NCI-H526 treated with DMSO at 0.1 percent for 48 hours (cell line): ENCODE measurements around the gene AGAP1.

Source experiments
- DNase-seq: peaks from one replicate; lab custom pipeline; 2025; lab: John Stamatoyannopoulos, UW

The AGAP1 gene

GRCh38 chr2:235876099-235876679, 382.3 kb downstream of the AGAP1 start:
- DNase-seq: no peak

DNA sequence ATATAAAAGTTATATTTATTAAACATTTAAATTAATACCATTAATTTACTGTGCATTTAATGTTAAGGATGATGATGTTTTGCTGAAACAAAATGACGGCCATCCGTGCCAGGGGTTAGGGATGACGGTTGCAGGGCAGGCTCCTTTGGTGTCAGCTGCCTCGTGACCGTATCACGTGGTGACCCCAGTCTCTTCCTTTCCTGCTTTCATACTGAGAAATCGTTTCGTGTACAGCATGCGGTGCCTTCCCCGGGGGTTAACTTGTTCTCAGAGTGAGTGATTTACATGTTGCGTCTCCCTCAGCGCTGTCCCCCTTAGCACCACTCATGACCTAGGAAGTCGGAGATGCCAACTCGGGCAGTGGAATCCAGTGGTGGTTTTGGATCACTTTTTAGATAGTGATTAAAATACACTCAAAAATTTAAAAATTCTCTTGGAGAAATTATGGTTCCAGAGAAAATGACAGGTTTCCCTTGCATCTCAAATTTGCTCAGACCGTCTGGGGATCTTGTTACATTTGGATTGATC, 383.5 kb downstream of the AGAP1 start:
- no peak for DNase-seq

- DNase-seq: no peak
Measured at GRCh38 chr2:235879116-235879515, 385.3 kb downstream of the AGAP1 start.

GRCh38 chr2:235883675-235884074, 389.8 kb downstream of the AGAP1 start:
- DNase-seq: no peak

- DNase-seq: no peak
Measured at GRCh38 chr2:235889302-235889630, 395.4 kb downstream of the AGAP1 start.

DNA sequence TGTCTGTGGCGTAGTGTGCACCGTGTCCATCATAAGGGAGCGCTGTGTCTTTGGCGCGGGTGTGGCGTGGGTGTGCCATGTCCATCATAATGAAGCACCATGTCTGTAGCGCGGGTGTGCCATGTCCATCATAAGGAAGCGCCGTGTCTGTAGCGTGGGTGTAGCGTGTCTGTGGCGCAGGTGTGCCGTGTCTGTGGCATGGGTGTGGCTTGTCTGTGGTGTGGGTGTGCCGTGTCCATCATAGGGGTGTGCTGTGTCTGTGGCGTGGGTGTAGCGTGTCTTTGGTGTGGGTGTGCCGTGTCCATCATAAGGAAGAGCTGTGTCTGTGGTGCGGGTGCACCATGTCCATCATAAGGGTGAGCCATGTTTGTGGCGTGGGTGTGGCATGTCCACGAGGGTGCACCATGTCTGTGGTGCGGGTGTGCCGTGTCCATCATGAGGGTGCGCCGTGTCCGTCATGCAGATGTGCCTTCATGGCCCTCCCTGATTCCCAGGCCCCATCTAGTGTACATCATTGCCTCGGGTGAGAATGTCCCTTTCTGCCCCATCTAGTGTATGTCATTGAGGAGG, 399.4 kb downstream of the AGAP1 start:
- no peak for DNase-seq

DNA sequence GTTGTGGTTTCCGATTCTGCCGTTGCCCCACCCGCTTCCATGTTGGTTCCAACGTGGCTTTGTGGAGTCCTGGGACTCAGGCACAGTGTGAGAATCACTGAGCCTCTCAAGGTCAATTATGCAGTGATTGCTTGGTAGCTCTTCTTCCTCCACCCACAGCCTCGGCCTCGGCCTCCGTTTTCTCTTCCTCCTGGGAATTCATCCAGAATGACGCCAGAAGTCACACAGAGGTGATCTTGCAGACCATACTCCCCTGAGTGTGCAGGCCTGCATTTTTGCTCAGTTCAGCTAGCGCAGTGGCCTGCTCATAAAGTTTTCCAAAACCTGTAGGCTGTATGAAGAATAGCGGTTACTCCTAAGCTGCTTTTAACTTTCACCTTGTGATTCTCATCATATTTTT, 401.0 kb downstream of the AGAP1 start:
- DNase-seq: no peak

- no peak for DNase-seq
Measured at GRCh38 chr2:235896061-235896460, 402.2 kb downstream of the AGAP1 start.

GRCh38 chr2:235897992-235898391, 404.1 kb downstream of the AGAP1 start:
- no peak for DNase-seq

GRCh38 chr2:235898766-235899165, 404.9 kb downstream of the AGAP1 start:
- DNase-seq: no peak

DNA sequence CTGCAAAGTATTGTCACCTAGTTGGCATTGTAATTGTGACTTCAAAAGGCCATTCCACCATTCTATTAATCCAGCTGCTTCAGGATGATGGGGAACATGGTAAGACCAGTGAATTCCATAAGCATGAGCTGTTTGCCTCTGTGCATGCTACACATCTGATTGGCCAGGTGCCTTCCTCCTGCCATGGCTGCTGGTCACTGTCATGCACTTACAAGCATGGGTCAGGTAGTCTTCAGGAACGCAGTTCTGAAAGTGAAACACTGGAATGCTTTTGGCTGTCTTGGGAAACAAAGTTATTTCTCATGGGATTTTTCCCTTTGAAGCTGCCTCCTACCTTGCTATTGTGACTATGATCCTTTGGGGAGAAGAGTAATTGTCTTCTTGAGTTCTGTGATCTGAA, 406.8 kb downstream of the AGAP1 start:
- DNase-seq: no peak

DNA sequence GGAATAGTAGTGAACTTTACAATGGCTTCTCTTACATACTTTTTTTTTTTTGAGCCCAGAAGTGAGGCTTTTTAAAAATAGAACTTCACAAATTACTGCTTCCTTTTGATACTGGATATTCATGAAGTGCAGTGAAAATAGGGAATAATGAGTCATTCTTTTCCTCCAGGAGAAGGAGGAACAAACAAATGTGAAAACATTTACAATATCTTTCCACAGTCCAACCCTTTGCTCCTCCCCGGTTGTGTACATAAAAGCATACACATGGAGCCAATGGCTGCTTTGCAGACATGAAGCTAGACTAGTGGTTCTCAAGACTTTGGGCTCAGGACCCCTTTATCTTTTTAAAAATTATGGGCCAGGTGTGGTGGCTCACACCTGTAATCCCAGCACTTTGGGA, 407.4 kb downstream of the AGAP1 start:
- DNase-seq: no peak

DNA sequence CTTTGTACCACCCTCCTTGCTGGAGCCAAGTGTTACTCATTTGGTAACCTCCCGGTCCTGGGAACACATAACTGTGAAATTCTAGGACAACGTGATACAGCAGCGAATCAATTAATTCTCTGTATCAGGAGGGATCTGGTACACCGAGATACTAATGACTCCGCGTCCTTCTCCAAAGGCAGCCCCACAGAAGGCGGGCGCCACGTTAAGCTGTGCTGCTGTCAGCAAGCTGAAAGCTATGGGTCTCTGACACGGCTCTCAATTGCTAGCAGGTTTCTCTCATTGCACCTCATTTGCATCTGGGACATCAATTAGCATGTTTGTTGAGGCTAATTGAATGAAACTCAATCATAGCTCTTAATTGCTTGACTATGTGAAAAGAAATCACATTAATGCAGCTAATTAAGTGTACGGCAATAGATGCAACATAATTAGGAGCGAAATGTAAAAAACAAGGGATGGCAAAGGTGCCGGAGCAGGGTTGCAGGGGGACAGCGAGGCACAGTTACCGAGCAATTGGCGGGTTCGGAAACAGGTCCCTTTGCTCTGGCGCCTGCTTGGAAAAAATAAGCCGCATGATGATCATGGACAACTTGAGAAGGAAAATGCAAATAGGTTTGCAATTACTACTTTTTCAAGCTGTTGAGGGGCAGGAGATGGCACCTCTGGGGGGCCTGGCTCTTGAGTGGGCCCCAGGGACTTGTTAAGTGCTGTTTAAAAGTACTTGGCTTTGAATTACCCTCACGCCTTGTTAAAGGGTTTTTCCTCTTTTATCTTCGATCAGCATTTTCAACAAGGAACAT, 410.1 kb downstream of the AGAP1 start:
- no peak for DNase-seq

GRCh38 chr2:235904585-235904931, 410.7 kb downstream of the AGAP1 start:
- no peak for DNase-seq

DNA sequence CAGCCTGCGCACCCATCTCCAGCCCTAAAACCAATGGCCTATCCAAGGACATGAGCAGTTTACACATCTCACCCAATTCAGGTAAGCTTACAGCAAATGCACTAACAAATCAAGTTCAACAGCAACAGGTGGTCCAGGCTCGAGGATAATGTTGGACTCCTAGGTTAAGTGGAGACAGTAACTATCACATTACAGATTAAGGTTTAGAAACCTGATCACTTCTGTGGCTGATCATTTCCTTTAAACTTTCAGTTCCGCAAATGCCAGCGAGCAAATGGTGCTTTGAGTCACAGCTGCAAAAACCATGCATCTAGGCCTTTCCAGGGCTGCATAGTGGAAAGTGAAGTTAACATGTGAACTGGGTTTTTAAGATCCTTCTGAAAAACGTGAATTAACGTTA, 415.0 kb downstream of the AGAP1 start:
- no peak for DNase-seq

- no peak for DNase-seq
Measured at GRCh38 chr2:235909358-235909757, 415.5 kb downstream of the AGAP1 start.

DNA sequence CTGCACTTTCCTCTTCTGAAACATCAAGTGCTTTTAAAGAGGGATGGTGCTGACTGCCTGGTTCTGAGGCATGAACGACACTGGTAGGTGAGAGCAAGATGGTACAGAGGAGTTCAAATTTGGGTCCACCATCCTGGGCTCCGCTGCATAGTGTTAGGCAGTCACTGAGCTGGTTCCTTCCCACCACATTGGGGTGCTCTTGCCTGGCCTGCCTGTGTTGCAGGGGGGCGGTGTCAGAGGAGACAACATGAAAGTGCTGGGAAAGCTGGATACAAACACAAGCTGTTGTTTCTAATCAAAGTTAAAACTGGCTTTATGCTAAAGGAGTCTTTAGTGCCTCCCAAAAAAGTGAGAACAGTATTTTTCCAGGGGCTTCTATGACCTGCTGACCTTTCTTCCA, 416.2 kb downstream of the AGAP1 start:
- DNase-seq: no peak

GRCh38 chr2:235911125-235911524, 417.3 kb downstream of the AGAP1 start:
- no peak for DNase-seq

DNA sequence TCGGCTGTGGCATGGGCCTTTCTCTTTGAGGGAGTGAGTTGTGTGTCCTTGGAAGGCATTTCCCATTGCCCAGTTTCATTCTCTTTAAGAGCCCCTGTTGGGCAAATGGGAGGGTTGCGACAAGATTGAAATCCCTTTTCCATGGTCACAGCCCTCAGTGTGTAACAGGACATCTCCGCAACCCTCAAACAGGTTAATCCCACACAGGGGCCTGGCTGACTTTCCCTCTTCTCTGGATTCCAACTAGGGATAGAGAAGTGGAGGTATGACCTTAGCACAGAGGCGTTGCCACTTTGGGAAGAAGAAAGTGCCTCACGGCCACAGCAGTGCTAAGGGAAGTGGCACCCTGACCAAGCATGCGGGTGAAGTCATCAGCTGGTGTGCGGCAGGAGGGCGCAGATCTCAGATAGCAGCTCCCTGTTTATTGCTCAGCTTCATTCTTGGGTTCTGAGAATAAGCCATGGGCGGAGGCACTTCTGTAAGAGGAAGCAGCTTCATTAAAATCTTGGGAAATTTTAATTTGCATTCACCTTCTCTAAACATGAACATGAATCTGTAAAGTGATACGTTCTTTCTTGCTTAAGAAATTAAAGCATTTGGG, 417.9 kb downstream of the AGAP1 start:
- no peak for DNase-seq

GRCh38 chr2:235914756-235915155, 420.9 kb downstream of the AGAP1 start:
- no peak for DNase-seq

DNA sequence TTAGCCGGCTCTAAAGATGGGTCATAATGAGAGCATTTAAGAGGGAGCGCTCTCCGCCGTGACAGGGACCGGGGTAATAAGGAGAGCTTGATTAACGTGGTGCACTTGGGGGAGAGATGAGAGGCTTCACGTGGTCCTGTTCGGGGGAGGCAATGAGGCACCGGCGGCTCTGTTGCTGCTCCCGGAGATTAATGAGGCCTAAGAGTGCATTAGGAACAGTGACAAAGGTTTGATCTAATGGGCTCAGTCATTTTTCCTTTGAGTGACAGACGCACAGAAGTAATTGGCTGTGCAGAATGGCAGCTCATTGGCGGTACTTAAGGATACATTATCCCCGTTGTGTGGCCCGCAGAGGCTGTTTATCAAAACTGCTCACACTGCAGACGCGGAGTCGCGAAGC, 423.7 kb downstream of the AGAP1 start:
- DNase-seq: no peak

DNA sequence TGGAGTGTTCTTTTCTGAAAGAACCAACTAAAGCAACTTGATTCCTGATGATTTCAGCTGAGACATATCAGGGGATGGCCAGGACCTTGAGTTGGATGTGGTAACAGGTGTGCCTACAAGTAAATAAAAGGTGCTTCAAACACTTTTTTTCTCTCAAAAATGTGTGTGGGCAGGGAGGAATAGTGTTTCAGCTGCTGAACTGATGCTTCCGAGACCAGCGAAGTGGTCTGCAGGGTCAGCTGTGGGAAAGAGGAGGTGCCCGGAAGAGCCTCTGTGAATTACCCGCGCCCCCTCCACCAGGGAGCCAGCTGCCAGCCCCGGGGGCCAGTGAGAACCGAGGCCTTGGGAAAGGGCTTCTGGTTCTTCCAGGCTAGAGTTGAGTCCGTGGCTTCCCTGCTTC, 425.0 kb downstream of the AGAP1 start:
- no peak for DNase-seq

DNA sequence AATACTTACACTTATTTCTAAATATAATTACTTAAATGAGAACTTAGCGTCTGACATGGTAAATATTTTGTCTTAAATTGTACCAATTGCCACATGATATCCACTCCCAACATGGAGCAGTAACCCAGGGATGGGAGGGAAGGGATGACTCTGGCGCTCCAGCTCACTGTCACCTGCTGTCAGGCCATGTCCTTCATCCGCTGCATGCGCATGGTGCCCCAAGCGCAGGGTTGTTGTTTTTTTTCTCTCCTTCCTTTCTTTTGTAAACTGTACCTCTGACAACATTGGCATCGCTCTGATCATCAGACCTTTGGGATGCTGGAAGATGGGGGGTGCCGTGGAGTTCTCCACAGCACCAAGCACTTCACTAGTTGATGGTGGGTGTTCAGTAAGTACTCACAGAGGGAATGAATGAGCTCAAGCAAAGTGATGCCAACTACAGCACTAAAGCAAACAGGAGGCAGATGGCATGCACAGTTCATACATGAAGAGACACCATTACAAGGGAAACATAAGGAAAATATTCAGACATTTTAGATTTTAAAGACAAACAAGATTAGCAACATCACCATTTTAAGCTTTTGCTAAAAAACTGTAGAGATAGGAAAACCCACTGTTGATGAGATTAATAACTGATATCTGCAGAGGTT, 426.5 kb downstream of the AGAP1 start:
- no peak for DNase-seq
